KMS-11 (cell line): ENCODE measurements around the gene MRPS18A.

Experiments used
- H2AFZ ChIP-seq: fragments of 200-600 bp; sonication (generic); 2 replicates; pipeline ENCODE4 v1.6.1; 2016; ENCODE audit warnings: antibody characterized with exemption, mixed run types, low read depth
- H3K27ac ChIP-seq: fragments of 200-600 bp; sonication (generic); 2 replicates; pipeline ENCODE4 v1.6.1; 2016; ENCODE audit warnings: mild to moderate bottlenecking, mixed run types
- H3K27me3 ChIP-seq: fragments of 200-600 bp; sonication (generic); 2 replicates; pipeline ENCODE4 v1.6.1; 2017; ENCODE audit warnings: mild to moderate bottlenecking, low read depth, mixed run types, moderate library complexity; ENCODE audit not compliant: insufficient read depth
- H3K36me3 ChIP-seq: fragments of 200-600 bp; sonication (generic); 2 replicates; pipeline ENCODE4 v1.6.1; 2017; ENCODE audit warnings: mild to moderate bottlenecking, mixed run types; ENCODE audit not compliant: insufficient read depth
- H3K4me1 ChIP-seq: fragments of 200-600 bp; sonication (generic); 2 replicates; pipeline ENCODE4 v1.6.1; 2016; ENCODE audit warnings: mild to moderate bottlenecking, low read depth, mixed run types; ENCODE audit not compliant: poor library complexity, severe bottlenecking
- H3K4me2 ChIP-seq: fragments of 200-600 bp; sonication (generic); 2 replicates; pipeline ENCODE4 v1.7.0; 2016; ENCODE audit warnings: mild to moderate bottlenecking, mixed run types
- H3K4me3 ChIP-seq: fragments of 200-600 bp; sonication (generic); IDR thresholded peaks from 2 replicates; pipeline ENCODE4 v1.6.1; 2017; ENCODE audit warnings: low read depth, low read length, mixed read lengths; ENCODE audit not compliant: insufficient read depth
- H3K79me2 ChIP-seq: fragments of 200-600 bp; sonication (generic); 2 replicates; pipeline ENCODE4 v1.6.1; 2016; ENCODE audit warnings: low read depth, mixed run types; ENCODE audit not compliant: insufficient read depth
- H3K9ac ChIP-seq: fragments of 200-600 bp; sonication (generic); 2 replicates; pipeline ENCODE4 v1.6.1; 2016; ENCODE audit warnings: mild to moderate bottlenecking, mixed run types
- H4K20me1 ChIP-seq: fragments of 200-600 bp; sonication (generic); 2 replicates; pipeline ENCODE4 v1.6.1; 2016; ENCODE audit warnings: mild to moderate bottlenecking, mixed run types; ENCODE audit not compliant: insufficient read depth
- CTCF ChIP-seq: fragments of 200-600 bp; sonication (generic); conservative IDR thresholded peaks from 2 replicates; pipeline ENCODE4 v1.6.1; 2017; ENCODE audit warnings: low read depth, mild to moderate bottlenecking, antibody characterized with exemption, low read length, moderate library complexity, mixed read lengths

MRPS18A gene

GRCh38 chr6:43712579-43712978 is 25.0 kb upstream of the MRPS18A start:
- Histone ChIP-seq H3K4me2 (no peak overlapping the region), H3K4me1 (peaks cover 70% of the 10 kb centered on the region), H3K4me3 (no peak overlapping the region), H4K20me1 (no peaks in the 10 kb centered on the region), H2AFZ (no peak overlapping the region), H3K9ac (no peak overlapping the region), H3K27me3 (no peaks in the 10 kb centered on the region), H3K36me3 (no peaks in the 10 kb centered on the region), H3K79me2 (no peaks in the 10 kb centered on the region), H3K27ac (no peak overlapping the region)
- no peak for TF ChIP-seq CTCF

- Histone ChIP-seq H3K27me3 (no peaks in the 10 kb centered on the region), H4K20me1 (no peaks in the 10 kb centered on the region), H3K79me2 (no peaks in the 10 kb centered on the region), H3K36me3 (no peaks in the 10 kb centered on the region), H3K4me1 (peaks cover 70% of the 10 kb centered on the region), H3K27ac (no peak overlapping the region), H3K4me3 (no peak overlapping the region), H2AFZ (no peak overlapping the region), H3K9ac (no peak overlapping the region), H3K4me2 (no peak overlapping the region)
- no peak for TF ChIP-seq CTCF
These were observed 23.0 kb upstream of the MRPS18A start for GRCh38 chr6:43710576-43710975.

- Histone ChIP-seq H3K4me2 (peak overlapping the region; percentile 56; the same call in 1 of the 2 replicates), H3K79me2 (no peaks in the 10 kb centered on the region), H3K27ac (no peak overlapping the region; the same call in 1 of the 2 replicates), H3K27me3 (no peaks in the 10 kb centered on the region), H3K36me3 (no peaks in the 10 kb centered on the region), H3K9ac (no peak overlapping the region), H2AFZ (no peak overlapping the region), H3K4me1 (peaks cover 70% of the 10 kb centered on the region), H3K4me3 (no peak overlapping the region), H4K20me1 (no peaks in the 10 kb centered on the region)
- no peak for TF ChIP-seq CTCF
These were observed 22.2 kb upstream of the MRPS18A start for GRCh38 chr6:43709654-43710303.

GRCh38 chr6:43708860-43709653 is 21.5 kb upstream of the MRPS18A start:
- Histone ChIP-seq H3K4me1 (peaks cover 70% of the 10 kb centered on the region), H2AFZ (no peak overlapping the region), H3K4me2 (peak overlapping the region; percentile 56), H3K9ac (no peak overlapping the region), H3K79me2 (no peaks in the 10 kb centered on the region), H3K36me3 (no peaks in the 10 kb centered on the region), H3K4me3 (no peak overlapping the region), H3K27me3 (no peaks in the 10 kb centered on the region), H3K27ac (no peak overlapping the region; the same call in 1 of the 2 replicates), H4K20me1 (no peaks in the 10 kb centered on the region)
- no peak for TF ChIP-seq CTCF
